ENCODE data around the gene NLRC5.
"Not testable (repeated sequence)": the region's sequence is repeated elsewhere in the genome, so short reads cannot be mapped to it uniquely, and the experiment has no call there.

Gene NLRC5

DNA sequence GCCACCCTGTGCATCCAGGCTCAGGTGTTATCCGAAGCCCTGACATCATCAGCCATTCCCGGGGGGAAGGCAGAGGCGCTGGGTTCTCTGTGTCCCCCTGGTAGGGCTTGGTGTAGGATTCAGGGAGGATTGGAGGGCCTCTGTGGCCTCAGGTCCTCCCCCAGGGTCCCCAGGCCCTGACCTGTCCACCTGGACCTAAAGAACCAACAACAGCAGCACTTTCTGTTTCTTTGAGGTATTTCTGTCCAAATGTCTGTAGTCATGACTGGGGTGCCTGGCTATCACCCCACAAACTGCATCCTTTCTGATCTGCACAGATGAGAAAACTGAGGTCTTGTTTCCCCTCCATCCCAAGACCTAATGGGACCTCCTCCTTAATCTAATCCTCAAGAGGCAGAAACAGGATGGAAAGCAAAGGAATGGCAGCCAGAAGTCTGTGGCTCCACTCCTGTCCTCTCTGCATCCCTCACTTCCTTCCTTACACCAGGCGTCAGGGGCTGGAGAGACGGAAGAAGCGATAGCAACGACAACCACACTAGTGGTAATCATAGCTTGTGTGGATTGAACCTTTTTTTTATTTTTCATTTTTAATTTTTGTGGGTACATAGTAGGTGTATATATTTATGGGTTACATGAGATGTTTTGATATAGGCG lies 11.8 kb downstream of the NLRC5 start:
- TF ChIP-seq, protein P1, sequence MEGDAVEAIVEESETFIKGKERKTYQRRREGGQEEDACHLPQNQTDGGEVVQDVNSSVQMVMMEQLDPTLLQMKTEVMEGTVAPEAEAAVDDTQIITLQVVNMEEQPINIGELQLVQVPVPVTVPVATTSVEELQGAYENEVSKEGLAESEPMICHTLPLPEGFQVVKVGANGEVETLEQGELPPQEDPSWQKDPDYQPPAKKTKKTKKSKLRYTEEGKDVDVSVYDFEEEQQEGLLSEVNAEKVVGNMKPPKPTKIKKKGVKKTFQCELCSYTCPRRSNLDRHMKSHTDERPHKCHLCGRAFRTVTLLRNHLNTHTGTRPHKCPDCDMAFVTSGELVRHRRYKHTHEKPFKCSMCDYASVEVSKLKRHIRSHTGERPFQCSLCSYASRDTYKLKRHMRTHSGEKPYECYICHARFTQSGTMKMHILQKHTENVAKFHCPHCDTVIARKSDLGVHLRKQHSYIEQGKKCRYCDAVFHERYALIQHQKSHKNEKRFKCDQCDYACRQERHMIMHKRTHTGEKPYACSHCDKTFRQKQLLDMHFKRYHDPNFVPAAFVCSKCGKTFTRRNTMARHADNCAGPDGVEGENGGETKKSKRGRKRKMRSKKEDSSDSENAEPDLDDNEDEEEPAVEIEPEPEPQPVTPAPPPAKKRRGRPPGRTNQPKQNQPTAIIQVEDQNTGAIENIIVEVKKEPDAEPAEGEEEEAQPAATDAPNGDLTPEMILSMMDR (conservative IDR thresholded peaks at IDR 0.05; ENCODE audit: low read depth, low read length) = no peak
- DNase-seq (ENCODE audit: low read depth) = no peak
- H3K4me3 ChIP-seq (ENCODE audit: low read length) = no peak overlapping the region

DNA sequence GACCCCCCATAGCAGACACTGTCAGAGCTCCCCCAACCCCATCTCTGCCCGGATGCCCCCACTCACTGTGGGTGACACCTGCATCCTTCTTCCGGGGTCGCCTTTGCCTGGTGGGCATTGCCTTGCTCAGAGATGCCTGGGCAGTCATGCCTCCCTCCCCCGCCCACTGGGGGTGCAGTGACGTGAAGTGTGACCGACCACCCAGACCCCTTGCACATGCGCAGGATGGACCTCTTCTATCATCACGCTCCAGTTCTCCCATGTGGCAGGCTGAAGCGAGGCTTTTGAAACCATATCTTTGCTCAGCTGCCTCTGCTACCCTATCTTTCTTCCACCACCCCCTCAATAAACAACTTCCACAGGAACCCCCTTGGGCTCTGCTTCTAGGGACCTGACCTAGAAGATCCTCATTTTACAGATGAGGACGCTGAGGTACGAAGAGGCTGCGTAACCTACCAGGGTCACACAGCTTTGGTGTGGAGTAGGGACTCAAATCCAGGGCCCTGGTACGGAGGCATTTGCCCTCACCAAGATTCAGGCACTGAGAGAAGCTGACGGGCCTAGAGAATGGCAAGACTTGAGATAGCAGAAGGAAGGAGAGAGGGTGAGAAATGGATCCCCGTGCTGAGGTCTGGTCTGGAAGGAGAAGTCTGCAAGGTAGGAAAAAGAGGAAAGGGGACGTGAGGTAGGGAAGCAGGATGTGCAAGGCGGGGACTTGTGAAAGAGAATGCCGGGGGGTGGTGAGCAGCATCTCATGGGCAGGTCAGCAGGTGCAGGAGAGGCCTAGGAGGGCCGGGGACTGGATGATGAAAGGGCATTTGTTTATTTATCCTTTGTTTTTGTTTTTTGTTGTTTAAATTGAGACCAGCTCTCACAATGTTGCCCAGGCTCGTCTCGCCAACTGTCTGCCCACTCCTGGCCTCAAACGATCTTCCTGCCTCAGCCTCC lies 14.4 kb downstream of the NLRC5 start:
- no peak overlapping the region for H3K4me3 ChIP-seq (ENCODE audit: low read length)
- no peak for DNase-seq (ENCODE audit: low read depth)
- TF ChIP-seq, protein P1 (conservative IDR thresholded peaks at IDR 0.05; ENCODE audit: low read depth, low read length) = no peak

DNA sequence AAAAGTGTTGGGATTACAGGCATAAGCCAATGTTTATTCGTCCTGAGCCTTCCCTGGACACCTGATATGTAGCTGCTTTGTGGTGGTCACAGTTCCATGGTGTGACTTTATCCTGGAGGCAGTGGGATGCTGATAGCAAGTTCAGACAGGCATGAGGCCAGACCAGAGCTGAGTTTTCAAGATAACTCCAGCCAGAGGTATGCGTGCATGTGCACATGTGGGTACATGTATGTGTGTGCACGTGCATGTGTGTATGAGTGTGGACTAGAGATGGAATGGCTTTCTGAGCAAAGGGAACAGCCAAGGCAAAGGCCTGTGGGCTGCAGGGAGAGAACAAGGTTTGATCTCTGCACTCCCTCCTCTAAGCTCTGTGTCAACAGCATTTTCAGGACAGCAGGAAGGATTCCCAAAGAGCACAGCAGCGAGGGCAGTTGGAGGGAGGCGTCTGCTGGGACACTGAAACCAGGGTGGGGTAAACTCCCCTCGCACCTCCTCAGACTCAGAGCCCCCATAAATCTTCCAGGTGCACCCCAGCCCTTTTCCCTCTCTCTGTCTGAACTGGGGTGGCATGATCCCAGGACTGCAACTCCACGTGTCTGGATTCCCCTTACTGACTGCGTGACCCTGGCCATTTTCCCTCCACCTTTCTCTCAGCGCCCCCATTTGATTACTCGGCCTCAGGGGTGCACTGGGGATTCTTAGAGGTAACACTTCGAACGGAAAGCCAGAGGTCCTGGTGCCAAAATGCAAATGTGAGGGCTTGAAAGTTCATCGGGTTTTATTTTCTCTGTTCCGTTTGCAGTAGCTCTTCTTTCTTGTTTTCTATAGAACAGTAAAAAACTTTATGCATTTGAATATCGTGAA lies 15.3 kb downstream of the NLRC5 start:
- no peak overlapping the region for H3K4me3 ChIP-seq (ENCODE audit: low read length)
- TF ChIP-seq, protein P1 (conservative IDR thresholded peaks at IDR 0.05; ENCODE audit: low read depth, low read length) = no peak
- no peak for DNase-seq (ENCODE audit: low read depth)

DNA sequence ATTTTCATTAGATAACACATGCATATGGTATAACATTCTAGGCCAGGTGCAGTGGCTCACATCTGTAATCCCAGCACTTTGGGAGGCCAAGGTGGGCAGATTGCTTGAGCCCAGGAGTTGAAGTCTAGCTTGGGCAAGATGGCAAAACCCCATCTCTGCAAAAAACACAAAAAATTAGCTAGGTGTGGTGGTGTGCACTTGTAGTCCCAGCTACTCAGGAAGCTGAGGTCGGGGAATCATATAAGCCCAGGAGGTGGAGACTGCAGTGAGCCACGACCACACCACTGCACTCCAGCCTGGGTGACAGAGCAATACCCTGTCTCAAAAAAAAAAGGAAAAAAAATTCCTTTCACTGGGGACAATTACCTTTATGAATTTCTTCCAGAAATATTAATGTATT lies 16.2 kb downstream of the NLRC5 start:
- DNase-seq (ENCODE audit: low read depth); H3K4me3 ChIP-seq (ENCODE audit: low read length): not testable (repeated sequence)

DNA sequence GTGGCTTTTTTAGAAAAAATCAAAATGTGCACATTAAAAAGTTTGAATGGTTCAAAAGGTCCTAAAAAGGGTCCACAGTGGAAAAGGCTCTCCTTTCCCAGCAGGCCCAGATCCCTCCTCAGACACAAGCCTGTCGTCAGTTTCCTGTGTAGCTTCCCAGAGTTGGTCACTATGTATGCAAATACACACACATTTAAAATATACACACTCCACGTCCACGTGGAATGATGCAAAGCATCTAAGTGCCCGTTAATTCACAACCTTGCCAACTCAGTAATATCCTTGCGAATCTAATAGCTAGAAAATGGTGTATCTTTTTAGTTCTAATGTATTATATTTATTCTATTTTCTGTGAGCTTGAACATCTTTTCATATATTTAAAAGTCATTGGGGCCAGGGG lies 17.7 kb downstream of the NLRC5 start:
- no peak for DNase-seq (ENCODE audit: low read depth)
- H3K4me3 ChIP-seq (ENCODE audit: low read length) = no peak overlapping the region
- TF ChIP-seq, protein P1 (conservative IDR thresholded peaks at IDR 0.05; ENCODE audit: low read depth, low read length) = no peak

DNA sequence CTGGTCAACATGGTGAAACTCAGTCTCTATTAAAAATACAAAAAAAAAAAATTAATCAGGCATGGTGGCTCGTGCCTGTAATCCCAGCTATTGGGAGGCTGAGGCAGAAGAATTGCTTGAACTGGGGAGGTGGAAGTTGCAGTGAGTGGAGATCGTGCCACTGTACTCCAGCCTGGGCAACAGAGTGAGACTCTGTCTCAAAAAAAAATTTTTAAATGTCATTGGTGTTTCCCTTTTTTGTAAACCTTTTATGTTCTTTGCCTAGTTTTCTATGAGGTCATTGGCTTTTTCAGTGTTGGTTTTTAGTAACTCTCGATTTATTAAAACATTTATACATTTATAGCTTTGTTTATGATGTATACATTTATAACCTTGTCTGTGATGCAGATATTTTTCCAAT lies 18.2 kb downstream of the NLRC5 start:
- TF ChIP-seq, protein P1 (conservative IDR thresholded peaks at IDR 0.05; ENCODE audit: low read depth, low read length) = no peak
- DNase-seq (ENCODE audit: low read depth) = no peak
- H3K4me3 ChIP-seq (ENCODE audit: low read length) = no peak overlapping the region

DNA sequence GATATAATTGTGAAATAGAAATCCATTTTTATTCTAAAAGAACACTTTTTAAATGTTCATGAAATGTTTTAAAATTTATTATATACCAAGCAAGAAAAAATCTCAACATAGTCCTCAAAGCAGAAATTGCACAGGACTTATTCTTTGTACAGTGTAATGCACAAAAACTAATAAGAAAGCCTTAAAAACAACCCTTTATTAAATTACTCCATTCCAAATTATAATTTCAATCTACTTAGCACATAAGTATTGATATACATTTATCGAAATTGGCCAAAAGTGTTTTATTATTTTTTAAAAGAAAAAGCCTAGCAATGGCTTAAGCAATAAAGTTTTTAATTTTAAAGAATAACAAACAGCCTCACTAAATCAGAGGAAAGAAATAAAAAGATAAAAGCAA lies 19.1 kb downstream of the NLRC5 start:
- no peak for DNase-seq (ENCODE audit: low read depth)
- TF ChIP-seq, protein P1 (conservative IDR thresholded peaks at IDR 0.05; ENCODE audit: low read depth, low read length) = no peak
- no peak overlapping the region for H3K4me3 ChIP-seq (ENCODE audit: low read length)

All from retinal pigment epithelial cell (primary cell).